Measurements from ENCODE around the gene NEURL3. TPM values are rescaled to one million over a fixed set of nuclear protein-coding genes. Genes with fewer than 3 reads are reported as not detected.

NEURL3 gene
- total and polyA plus RNA-seq, 2 of the 8 experiments (the other 6 are each of a cell fraction or from before 2014, with no cell fraction given), result not detected

- no peak overlapping the region for H3K4ac ChIP-seq (replicated peaks; ENCODE audit: insufficient read length, low read depth, low read length)
- no peak overlapping the region for H3K56ac ChIP-seq (replicated peaks; ENCODE audit: insufficient read length, low read depth, low read length)
- peaks cover 0 to 15% (median 12%) of the 10 kb centered on the region in 4 experiments; a peak in 6 of 7 replicates for H3K27me3 ChIP-seq (replicated peaks in 1 of 4; ENCODE audit: control insufficient read depth in 3 of 4, extremely low read depth in 1 of 4, insufficient read depth in 3 of 4, low read length in 3 of 4)
- H2BK20ac ChIP-seq (ENCODE audit: low read length), result no peak overlapping the region
- H3K4me3 ChIP-seq (ENCODE audit: extremely low read depth in 1 of 4, insufficient read depth in 2 of 4, low read depth in 3 of 4, low read length in 4 of 4), result no peak overlapping the region
- 85% methylated on average over 7 of the region's 9 CpGs; no CpG with 5 or more reads in 1 of the 2 experiments for WGBS, 2 experiments (ENCODE audit: extremely low coverage in 1 of 2, insufficient coverage in 1 of 2, insufficient read length in 1 of 2, insufficient replicate concordance in 2 of 2, low coverage in 1 of 2, low lambda C conversion rate in 2 of 2, missing lambda C conversion rate in 1 of 2)
- H4K20me1 ChIP-seq (replicated peaks in 1 of 2; ENCODE audit: control insufficient read depth in 1 of 2, insufficient read depth in 2 of 2, low read length in 2 of 2), result no peaks in the 10 kb centered on the region
- CTCF ChIA-PET (ENCODE audit: partially characterized antibody), result interaction anchor here (1.0 to 1.6 kb wide), 4 partner anchors 12 to 32 kb away, joined by 3 to 6 read pairs (median 4); no protein-coding TSS in a partner anchor
- H3K4me1 ChIP-seq (replicated peaks in 1 of 4; ENCODE audit: control insufficient read depth in 3 of 4, insufficient read depth in 4 of 4, low read length in 3 of 4), result peaks cover 0 to 4% (median 0%) of the 10 kb centered on the region in 4 experiments; a peak in 1 of 7 replicates
- H3K27ac ChIP-seq (ENCODE audit: low read depth, low read length), result no peak overlapping the region
- H3K36me3 ChIP-seq (ENCODE audit: control insufficient read depth in 2 of 4, insufficient read depth in 4 of 4, low read length in 3 of 4), result no peaks in the 10 kb centered on the region
- no peak overlapping the region for H3K23ac ChIP-seq (ENCODE audit: insufficient read length)
- no peak overlapping the region for H3K4me2 ChIP-seq (ENCODE audit: insufficient read depth in 1 of 2, low read depth in 2 of 2, low read length in 2 of 2)
- H3K18ac ChIP-seq (ENCODE audit: extremely low read depth, low read length), result no peak overlapping the region
- no peak overlapping the region for H4K5ac ChIP-seq (ENCODE audit: insufficient read length, low read depth, low read length)
- no peak for DNase-seq (ENCODE audit: low read depth in 1 of 2, low spot score in 2 of 2)
- H2AK5ac ChIP-seq (ENCODE audit: low read depth, low read length), result no peak overlapping the region
- no peak overlapping the region for H2BK5ac ChIP-seq (ENCODE audit: low read depth, low read length)
- H2AFZ ChIP-seq (ENCODE audit: low read length), result no peak overlapping the region
- no peak for FAIRE-seq
- peaks cover 2% of the 10 kb centered on the region; the same call in 1 of the 2 replicates for H3K23me2 ChIP-seq (ENCODE audit: low read depth, low read length)
- H3K79me2 ChIP-seq (ENCODE audit: control insufficient read depth in 1 of 2, insufficient read depth in 2 of 2, low read length in 2 of 2), result no peaks in the 10 kb centered on the region
- no peaks in the 10 kb centered on the region for H3K9me3 ChIP-seq (ENCODE audit: insufficient read depth in 2 of 2, low read depth in 1 of 2, low read length in 1 of 2)
- POLR2A ChIA-PET (ENCODE audit: partially characterized antibody), result interaction anchor here (0.7 kb wide), 1 partner anchor 198 kb away, joined by 3 read pairs; no protein-coding TSS in a partner anchor
- no peak overlapping the region for H4K91ac ChIP-seq (replicated peaks; ENCODE audit: insufficient read length, low read length)
- H2BK15ac ChIP-seq (ENCODE audit: low read length), result no peak overlapping the region
- H2BK120ac ChIP-seq (replicated peaks; ENCODE audit: low read depth, low read length), result no peak overlapping the region
- no peaks in the 10 kb centered on the region for H3K79me1 ChIP-seq (ENCODE audit: low read depth, low read length)
- no peak overlapping the region for H3K14ac ChIP-seq (ENCODE audit: insufficient read length)
- no peak overlapping the region for H3K9ac ChIP-seq (replicated peaks in 1 of 4; ENCODE audit: extremely low read depth in 1 of 4, low read depth in 3 of 4, low read length in 3 of 4)
- H2BK12ac ChIP-seq (ENCODE audit: low read depth, low read length), result no peak overlapping the region
- no peak overlapping the region for H4K8ac ChIP-seq (ENCODE audit: extremely low read depth, insufficient read depth, low read length)
- TF ChIP-seq POLR2A (IDR thresholded peaks at IDR 0.05; ENCODE audit: control extremely low read depth in 1 of 2, low read depth in 2 of 2, low read length in 2 of 2), result no peak
- TF ChIP-seq CBX5 (IDR thresholded peaks at IDR 0.05; ENCODE audit: low read depth, low read length), result no peak
- no peak for TF ChIP-seq NANOG (IDR thresholded peaks at IDR 0.05; ENCODE audit: insufficient read depth, low read depth, low read length, poor library complexity, severe bottlenecking)
- TF ChIP-seq JUND (IDR thresholded peaks at IDR 0.05; ENCODE audit: low read length), result no peak
- TF ChIP-seq TAF1 (IDR thresholded peaks at IDR 0.05; ENCODE audit: low read depth, low read length), result no peak
- no peak for TF ChIP-seq KDM1A (IDR thresholded peaks at IDR 0.05; ENCODE audit: borderline replicate concordance, low read length)
- no peak for TF ChIP-seq ZNF274 (IDR thresholded peaks at IDR 0.05; ENCODE audit: borderline replicate concordance, extremely low read depth, low read length)
- no peak for TF ChIP-seq FOSL1 (IDR thresholded peaks at IDR 0.05; ENCODE audit: insufficient read depth, low read depth, low read length)
- TF ChIP-seq E2F6 (IDR thresholded peaks at IDR 0.05), result no peak
- TF ChIP-seq HDAC2 (IDR thresholded peaks at IDR 0.05; ENCODE audit: borderline replicate concordance in 1 of 2, low read depth in 2 of 2, low read length in 2 of 2), result no peak
- no peak for TF ChIP-seq TBP (IDR thresholded peaks at IDR 0.05; ENCODE audit: low read depth, low read length)
Observed at GRCh38 chr2:96522304-96523203, 17.4 kb upstream of the NEURL3 start.

Measured in H1 (cell line).